Right hindlimb (tissue), 1 donor: ENCODE data around the gene PLEKHM2.
A peak's percentile ranks its signal among the peaks of the same experiment; 100 is the strongest.

Experiments
- DNase-seq: peaks from one replicate; pipeline ENCODE4 v3.0.0-alpha.2; 2018

Gene PLEKHM2

DNA sequence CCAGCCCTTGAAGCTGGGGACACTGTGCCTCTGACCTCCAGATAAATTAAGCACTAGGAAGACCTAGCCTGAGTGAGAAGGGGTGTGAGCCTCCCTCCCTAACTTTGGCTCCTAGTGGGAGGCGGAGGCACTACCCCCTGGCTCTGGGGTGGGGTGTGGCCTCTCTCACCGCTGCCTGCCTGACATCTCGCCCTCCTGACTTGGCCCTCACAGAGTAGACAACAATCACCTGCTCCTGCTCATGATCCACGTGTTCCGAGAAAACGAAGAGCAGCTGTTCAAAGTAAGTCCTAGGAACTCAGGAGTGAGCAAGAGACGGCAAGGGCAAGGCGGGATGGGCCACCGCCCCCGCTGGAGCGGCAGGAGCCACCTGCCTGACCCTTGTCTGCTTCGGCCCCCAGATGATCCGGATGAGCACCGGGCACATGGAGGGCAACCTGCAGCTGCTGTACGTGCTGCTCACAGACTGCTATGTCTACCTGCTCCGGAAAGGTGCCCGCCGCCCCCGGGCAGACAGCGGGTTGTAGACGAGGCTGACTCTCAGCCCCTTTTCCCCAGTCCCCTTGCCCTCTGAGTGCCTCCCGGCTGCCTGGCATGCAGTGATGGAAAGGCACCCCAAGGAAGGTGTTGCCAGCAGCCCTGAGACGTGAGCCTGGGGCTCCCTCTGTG is 43.9 kb downstream of the PLEKHM2 start:
- no peak for DNase-seq

DNA sequence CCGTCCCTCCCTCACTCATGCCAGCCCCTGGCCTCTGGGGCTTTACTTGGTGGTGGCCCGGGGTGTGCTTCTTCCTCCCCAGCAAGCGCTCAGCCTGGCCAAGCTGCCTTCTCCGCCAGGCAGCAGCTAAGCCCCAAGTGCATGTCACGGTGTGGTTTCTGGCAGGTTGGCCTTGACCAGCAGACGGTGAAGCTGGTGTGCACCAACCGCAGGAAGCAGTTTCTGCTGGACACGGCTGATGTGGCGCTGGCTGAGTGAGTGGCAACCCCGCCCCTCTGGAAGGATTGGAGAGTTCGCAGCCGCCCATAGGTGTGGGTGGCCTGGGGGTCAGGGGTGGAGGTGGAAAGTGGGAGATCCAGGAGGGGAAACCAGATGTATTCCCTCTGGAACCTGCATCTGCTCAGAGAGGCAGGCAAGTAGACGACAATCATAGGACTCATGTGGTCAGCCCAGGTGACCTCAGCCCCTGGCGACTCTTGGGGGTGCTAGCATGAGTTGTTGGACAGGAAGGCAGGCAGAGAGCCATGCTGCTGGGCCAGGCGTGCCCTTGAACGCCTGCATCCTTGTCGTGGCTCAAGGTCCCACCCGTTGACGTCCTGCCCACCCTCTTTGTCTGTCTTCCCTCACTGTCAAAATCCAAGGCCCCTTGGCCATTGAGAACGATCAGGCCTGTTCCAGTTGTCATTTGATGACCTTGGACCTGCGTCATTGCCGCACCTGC is 45.0 kb downstream of the PLEKHM2 start:
- DNase-seq: no peak

DNA sequence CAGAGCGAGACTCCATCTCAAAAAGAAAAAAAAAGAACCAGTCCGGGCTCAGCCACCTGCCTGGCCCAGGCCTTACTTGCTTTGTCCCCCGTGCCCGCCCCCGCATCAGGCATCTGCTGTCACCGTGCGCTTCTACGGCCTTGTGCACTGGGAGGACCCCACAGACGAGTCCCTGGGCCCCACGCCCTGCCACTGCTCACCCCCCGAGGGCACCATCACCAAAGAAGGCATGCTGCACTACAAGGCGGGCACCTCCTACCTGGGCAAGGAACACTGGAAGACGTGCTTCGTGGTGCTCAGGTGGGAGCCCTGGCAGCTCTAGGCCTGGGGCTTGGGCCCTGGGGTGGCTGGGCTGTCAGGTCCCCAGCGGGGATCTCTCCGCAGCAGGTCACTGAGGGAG is 46.3 kb downstream of the PLEKHM2 start:
- DNase-seq: no peak

- DNase-seq: no peak
Observed at GRCh38 chr1:15730936-15731335, 46.8 kb downstream of the PLEKHM2 start.

- DNase-seq: no peak
Observed at GRCh38 chr1:15731735-15732685, 47.9 kb downstream of the PLEKHM2 start.

GRCh38 chr1:15732686-15733081 is 48.6 kb downstream of the PLEKHM2 start:
- DNase-seq: no peak

GRCh38 chr1:15733218-15733725 is 49.2 kb downstream of the PLEKHM2 start:
- no peak for DNase-seq

DNA sequence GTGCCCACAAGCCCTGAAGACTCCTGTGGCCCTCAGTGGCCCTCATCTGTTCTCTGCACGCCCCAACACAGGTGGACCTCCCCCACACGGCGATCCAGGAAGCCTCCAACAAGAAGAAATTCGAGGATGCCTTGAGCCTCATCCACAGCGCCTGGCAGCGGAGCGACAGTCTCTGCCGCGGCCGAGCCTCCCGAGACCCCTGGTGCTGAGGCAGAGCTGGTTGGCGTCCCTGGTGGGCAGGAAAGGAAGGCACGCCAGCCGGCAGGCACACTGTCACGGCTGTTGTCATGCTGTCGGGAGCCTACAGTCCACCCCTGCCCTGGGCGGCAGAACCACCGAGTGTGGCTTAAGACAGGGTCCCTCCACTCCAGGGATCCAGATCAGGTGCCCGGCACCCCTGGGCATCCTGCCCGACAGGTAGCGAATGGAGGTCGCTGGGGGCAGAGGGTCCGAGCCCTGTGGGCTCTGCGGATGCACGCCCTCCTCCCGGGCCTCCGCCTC is 49.7 kb downstream of the PLEKHM2 start:
- DNase-seq: no peak

DNA sequence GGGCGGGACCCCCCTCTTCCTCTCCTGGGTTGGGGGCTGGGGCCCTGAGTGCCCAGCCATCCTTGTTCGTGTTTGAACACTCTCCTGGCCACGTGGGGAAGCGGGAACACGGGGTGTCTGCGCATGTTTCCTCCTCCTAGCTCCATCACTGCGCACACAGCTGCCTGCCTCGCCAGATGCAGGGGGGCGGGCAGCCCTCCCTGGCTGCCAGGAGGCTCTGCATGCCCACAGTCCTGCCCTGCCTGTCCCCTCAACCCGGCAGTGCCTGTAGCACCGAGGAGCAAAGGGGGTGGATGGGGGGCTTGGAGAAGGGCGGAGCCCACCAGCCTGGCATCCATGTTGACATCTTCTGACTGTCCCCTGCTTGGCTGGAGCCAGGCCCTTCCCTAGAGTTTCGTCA is 50.2 kb downstream of the PLEKHM2 start:
- no peak for DNase-seq

DNA sequence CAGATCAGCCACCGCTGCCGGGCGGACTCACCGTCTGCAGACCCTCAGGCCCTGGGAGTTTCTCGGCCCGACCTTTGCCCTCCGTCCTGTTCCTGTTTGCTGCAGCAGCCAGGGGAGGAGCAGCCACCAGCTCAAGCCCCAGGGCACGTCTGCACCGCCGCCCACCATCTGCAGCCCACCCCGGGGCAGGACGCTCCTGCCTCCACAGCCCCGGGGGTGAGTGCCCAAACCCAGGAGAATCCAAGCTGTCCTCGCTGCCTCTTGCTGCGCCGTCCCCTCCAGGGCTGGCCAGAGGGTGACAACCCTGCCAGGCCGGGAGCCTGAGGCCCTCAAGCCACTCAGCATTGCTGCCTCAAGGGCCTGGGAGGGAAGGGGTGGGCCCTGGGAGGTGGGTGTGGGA is 50.8 kb downstream of the PLEKHM2 start:
- DNase-seq: no peak

GRCh38 chr1:15735304-15736037 is 51.4 kb downstream of the PLEKHM2 start:
- no peak for DNase-seq

- DNase-seq: peak; percentile 79
Observed at GRCh38 chr1:15736038-15736891, 52.1 kb downstream of the PLEKHM2 start, which contains the start of gene SLC25A34. Gene SLC25A34, plus strand, starts transcription at chr1:15736258. Its CDS starts 228 bp downstream, at chr1:15736486.

- DNase-seq: no peak
Observed at GRCh38 chr1:15736892-15737261, 52.8 kb downstream of the PLEKHM2 start.

DNA sequence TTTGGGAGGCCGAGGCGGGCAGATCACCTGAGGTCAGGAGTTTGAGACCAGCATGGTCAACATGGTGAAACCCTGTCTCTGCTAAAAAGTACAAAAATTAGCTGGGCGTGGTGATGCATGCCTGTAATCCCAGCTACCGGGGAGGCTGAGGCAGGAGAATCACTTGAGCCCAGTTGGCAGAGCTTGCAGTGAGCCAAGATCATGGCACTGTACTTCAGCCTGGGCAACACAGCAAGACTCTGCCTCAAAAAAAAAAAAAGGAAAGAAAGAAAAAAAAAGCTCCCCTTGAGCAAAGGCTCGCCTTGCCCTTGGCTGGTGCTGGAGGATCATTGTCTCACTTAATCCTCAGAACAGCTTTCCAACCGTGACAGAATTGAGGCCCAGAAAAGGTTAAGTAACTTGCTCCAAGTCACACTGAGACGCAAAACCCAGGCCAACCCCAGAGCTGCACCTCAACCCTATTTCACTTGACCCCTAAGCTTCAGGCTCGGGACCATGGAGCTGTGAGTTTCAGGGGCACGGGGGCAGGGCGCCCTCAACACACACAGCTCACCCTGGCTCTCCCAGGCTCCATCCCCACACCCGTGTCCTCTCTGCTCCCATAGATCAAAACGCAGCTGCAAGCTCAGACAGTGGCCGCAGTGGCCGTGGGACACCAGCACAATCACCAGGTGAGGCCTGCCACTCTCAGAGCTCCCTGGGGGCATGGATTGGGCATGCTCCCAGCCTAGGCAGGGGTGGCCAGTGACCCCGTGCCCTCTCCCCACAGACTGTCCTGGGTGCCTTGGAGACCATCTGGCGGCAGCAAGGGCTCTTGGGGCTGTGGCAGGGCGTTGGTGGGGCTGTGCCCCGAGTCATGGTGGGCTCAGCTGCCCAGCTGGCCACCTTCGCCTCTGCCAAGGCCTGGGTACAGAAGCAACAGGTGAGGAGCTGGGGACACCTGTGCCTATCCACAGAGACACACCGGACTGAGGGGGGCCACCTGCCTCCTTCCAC is 53.5 kb downstream of the PLEKHM2 start:
- DNase-seq: no peak

DNA sequence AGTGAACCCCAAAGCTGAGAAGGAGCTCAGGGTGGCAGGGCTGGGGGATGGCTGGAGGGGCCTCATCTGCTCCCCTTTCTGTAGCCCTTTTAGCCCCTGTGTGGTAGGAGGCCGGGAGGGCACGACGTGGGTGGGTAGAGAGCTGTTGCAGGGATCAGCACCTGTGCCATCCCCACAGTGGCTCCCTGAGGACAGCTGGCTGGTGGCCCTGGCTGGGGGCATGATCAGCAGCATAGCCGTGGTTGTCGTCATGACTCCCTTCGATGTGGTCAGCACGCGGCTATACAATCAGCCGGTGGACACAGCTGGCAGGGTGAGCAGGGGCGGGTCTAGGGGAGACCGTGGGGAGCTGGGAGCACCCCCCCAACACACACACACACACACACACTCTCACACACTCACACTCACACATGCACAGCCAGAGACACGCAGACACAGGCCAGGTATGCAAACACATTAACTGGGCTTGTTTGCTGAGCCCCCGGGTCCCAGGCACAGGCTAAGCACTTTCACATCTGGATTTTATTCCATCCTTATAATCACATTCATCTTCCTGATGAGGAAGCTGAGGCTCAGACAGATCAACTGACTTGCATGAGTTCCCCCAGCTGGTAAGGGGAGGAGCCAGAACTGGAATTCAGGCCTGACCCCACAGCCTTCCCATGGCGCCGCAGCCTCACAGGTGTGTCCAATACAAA is 54.4 kb downstream of the PLEKHM2 start:
- DNase-seq: no peak

- no peak for DNase-seq
Observed at GRCh38 chr1:15739259-15739658, 55.1 kb downstream of the PLEKHM2 start.

GRCh38 chr1:15739745-15740144 is 55.6 kb downstream of the PLEKHM2 start:
- no peak for DNase-seq

DNA sequence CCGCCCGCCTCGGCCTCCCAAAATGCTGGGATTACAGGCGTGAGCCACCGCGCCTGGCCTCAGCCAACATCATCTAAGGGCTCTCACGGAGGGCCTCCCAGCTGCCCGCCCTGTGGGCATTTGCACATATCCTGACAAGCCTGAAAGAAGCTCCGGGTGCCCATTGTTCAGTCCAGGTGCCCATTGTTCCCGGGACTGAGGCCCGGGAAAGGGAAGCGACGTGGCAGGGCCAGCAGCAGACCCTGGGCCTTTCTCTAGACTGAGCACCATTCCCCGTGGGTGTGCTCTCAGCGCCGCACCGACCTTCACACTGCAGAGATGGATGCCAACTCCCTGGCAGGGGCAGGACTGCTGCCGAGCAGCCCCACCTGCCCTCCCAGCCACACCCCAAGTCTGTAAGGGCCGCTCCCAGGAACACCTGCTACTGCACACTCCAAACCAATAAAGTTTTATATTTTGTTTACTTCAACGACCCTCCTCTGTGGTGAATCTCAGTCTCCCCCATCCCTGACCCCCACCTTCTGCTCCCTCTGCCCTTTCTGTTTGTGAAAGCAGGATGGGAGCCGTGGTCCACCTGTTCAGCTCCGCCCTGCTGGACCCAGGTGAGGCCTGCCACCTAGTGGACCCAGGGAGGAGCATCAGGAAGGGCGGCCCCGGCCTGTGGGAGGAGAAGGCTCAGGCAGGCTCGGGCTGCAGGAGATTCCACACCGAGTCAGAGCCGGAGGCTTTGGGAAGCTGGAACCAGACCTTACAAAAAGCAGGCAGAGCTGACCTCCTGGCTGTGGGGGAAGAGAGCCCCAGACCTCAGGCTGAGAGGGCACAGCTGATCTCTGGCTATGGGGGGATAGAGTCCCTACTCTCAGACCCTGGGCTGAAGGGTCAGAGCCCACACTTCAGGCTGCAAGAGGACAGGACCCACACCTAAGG is 57.1 kb downstream of the PLEKHM2 start:
- peak; percentile 66 for DNase-seq
